Testis (tissue), 2 donors: ENCODE measurements around the gene SMYD3.

Source experiments
- CTCF ChIP-seq, 3 experiments: fragments of 450-650 bp in 2 of 3; fragments of 200-600 bp in 1 of 3; sonication (generic) in 1 of 3; IDR thresholded peaks; one replicate each; pipeline ENCODE4 v1.5.1; 2016 to 2019; ENCODE audit warnings: antibody characterized with exemption in 3 of 3, mild to moderate bottlenecking in 2 of 3, moderate library complexity in 1 of 3
- POLR2A ChIP-seq: fragments of 450-650 bp; IDR thresholded peaks from one replicate; pipeline ENCODE4 v1.6.1; 2017; ENCODE audit warnings: antibody characterized with exemption, mild to moderate bottlenecking, moderate library complexity

DNA sequence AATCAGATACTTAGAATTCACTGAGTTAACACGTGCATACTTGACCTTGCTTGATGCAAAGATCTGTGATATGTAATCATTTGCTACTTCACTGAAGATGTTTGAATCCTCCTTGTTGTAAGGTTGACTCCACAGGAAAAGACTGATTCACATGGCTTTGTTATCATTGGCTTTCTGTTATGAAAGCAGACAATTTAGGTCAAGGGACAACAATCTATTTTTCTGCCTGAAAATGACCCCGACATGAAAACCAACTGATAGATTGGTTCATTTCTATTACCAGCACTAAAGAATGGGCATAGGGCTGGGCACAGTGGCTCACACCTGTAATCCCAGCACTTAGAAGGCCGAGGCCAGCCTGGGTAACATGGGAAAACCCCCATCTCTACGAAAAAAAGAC is 546.9 kb downstream of the SMYD3 start:
- TF ChIP-seq CTCF (IDR thresholded peaks at IDR 0.05), result no peak
- no peak for TF ChIP-seq POLR2A
